Skin epidermis (tissue), 12 donors: ENCODE results near the gene ASTN1.
A peak's percentile ranks its signal among the peaks of the same experiment; 100 is the strongest.

ENCODE experiments used
- H3K27ac ChIP-seq, 21 experiments: fragments of 200-600 bp; sonication (generic) in 11 of 21; one replicate each; pipeline ENCODE4 v1.5.0; 2020; ENCODE audit warnings: mild to moderate bottlenecking in 3 of 21, inconsistent platforms in 2 of 21, moderate library complexity in 2 of 21
- H3K4me3 ChIP-seq, 7 experiments: fragments of 200-600 bp; sonication (generic) in 2 of 7; one replicate each; pipeline ENCODE4 v1.5.0; 2020; ENCODE audit warnings: inconsistent platforms in 2 of 7, mild to moderate bottlenecking in 2 of 7, moderate library complexity in 1 of 7

Gene ASTN1

DNA sequence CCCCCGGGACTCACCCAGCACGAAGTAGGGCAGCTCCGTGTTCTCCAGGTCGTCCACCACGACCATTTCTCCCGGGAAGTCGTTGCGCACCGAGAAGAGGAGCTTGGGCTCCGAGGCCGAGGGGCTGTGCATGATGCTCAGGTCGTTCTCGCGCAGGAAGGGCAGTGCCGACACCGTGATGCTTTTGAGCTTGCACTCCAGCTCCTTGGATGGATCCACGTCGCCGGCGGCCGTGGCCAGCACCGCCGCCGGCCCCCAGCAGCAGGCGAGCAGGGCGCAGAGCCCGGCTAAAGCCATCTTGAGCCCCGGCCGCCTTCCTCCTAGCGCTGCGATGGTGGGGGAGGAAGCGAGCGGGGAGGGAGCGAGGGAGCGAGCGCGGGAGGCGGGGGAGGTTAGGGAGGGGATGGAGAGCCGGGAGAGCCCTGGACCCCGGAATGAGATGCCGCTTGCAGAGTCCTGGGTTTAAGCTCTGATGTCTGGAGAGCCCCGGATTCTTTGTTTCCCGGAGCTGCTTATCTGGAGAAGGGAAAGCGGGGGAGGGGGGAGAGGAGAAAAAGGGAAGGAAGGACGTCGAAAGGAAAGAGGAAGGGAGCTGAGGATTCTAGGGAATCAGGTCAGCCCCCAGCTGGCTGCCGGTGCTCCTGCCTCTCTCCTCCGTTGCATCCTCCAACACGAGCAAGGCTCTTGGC is at the start of gene ASTN1:
ASTN1 (minus strand) TSS at position 333 of the 689 bp plus-strand sequence; CDS start at position 297, 36 bp downstream.
- H3K4me3 ChIP-seq: no peak within 1 kb of the TSS

DNA sequence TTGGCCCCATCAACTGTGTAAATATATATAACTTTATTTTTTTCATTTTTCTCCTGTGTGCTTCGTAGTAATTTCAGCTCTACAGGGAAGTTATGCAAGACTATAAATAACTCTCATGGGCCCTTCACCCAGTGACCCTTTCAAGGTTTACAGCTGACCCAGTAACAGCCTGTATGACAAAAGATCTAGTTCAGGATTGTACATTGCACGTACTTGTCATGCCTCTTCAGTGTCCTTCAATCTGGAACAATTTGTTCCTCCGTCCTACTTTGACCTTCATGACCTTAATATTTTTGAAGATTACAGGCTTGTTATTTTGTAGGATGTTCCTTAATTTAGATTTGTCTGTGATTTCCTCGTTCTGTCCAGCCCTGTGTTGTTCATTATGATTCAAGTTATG is 46.7 kb upstream of the ASTN1 start:
- Histone ChIP-seq H3K4me3 (no peak overlapping the region), H3K27ac (no peak overlapping the region)

More for the DNA sequence above, at the start of gene ASTN1:
- H3K27ac ChIP-seq: no peak within 1 kb of the TSS

DNA sequence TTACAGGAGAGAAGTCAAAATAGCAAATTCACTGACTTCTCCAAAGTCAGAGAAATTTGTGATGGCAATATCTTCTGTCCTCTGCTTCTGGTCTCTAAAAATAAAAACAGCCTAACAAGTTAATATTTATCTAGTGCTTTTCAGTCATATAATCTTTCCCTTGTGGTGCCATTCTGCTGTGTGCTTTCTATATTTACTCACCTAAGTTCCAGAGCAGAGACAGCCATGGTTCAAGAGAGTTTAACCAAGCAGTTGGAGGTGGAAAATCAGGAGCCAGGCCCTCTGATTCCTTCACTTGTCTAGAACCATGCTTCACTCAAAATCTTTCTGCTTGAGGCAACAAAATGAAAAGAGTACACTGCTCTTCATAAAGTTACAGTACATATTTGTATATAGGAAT is 45.6 kb upstream of the ASTN1 start:
- no peak overlapping the region for H3K27ac ChIP-seq
- H3K4me3 ChIP-seq: no peak overlapping the region

DNA sequence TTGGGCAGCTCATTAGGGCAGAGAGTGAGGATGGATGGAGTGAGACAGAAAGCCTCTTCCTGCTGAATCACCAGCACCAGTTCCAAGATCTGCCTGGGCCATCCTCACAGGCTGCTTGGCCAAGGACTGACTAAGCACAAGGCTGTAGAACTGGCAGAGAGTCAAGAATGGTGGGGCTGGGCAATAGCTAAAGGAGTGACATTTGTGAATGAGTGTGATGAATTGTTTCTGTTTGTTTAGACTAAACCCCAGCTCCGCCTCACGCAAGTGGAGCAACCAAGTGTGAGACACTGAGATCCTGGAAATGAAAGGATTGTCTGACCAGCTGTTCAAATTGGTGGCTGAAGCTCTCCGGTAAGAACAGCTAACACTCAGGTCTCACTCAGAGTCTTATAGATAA is 44.8 kb upstream of the ASTN1 start:
- Histone ChIP-seq H3K4me3 (no peak overlapping the region), H3K27ac (no peak overlapping the region)

DNA sequence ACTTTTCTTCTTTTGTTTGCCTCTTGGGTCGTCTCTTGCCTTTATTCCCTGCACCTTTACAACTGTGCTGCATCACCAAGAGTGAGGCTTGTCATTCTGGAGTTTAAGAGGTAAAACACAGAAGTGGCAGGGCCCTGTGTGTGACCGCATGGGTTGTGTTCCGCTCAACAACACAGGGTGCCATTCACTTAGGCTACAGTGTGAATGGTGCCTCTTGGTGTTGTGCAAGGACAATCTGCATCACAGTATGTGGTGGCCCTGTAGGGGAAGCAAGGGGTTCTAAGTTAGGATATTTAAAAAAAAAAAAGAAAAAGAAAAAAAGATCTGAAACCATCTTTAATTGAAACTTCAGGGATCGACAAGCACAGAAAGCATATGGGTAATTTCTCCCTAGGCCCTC is 44.4 kb upstream of the ASTN1 start:
- Histone ChIP-seq H3K4me3 (no peak overlapping the region), H3K27ac (no peak overlapping the region)

DNA sequence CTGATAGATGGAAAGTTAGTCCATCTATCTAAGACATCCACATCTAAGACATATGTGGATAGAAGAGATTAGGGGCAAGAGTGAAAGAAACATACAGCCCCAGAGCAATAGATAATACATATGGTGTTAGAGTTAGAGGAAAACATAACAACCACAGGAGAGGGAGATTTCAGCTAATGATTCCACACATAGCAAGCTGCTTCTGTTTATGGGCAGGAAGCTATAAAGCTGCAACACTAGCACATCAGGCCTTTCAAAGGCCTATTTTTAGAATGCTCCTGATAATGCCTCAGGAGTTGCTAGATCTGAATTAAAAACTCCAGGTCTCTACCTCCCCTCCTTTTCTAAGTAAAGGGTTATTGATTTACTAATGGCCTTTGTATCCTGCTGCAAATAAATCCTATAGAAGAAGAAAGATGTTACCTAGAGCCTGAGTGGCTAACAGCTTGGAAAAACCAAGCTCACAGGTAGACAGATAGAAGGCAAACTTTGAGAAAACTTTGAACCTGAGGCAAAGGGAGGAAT is 42.4 kb upstream of the ASTN1 start:
- no peak overlapping the region for H3K4me3 ChIP-seq
- no peak overlapping the region for H3K27ac ChIP-seq

DNA sequence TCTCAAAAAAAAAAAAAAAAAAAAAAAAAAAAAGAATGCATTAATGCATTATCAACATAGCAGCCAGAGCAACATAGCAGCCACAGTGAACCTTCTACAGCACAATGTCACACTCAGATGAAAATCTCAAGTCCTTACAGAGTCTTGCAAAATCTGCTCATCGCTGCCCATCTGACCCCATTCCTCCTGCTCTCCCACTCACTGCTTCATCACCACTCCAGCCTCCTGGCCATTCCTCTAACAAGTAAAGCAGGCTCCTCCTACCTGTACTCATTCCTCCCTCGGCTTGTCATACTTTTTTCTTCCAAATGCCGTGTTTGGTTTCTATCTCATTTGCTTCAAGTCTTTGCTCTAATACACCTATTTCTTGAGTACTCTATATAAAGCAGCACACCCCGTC is 35.8 kb upstream of the ASTN1 start:
- Histone ChIP-seq H3K27ac (no peak overlapping the region), H3K4me3 (no peak overlapping the region)

DNA sequence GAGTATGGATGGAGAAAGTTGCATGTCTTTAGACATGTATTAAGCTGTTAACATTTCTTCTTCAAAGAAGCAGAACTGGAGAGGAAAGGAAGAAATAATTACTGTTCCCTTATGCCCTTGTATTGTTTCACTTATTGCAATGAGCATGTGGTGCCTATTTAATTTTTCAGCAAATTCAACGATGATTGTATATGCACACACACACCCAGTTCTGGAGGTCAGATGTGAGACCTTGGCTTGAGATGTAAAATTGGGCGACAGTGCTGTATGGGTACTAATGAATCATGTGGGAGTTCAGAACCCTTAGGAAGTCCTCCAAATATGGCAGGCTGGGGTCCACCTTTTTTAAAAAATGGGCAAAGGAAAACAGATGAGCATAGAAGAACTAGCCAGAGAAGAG is 33.7 kb upstream of the ASTN1 start:
- Histone ChIP-seq H3K27ac (no peak overlapping the region), H3K4me3 (no peak overlapping the region)

DNA sequence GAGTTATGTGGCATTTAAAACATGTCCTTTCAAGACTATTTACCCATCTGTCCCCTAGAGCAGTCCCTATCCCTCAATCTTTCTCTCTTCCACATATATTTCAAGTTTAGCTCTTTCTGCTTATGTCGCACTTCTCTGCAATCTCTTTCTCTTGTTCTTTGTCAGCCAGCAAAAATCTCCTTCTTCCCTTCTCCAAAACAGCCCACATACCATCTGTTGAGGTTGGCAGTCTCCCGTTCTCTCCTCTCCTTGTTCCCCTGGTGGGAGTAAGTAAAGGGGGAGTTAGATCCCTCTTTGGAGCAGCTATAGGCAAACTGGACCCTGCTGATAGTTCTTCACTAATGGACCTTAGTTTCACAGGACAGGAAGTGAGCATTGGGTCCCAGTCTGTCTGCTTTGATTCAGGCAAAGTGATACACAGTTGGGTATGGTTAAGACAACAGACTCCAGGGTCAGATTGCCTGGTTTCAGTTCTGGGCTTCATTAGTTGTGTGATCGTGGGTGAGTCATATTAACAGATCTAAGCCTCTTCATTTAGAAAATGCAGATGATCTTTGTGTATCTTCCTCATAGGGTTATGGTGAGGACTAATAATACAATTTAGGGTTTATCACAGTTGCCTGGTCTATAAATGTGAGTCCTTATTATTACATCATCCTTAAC is 25.9 kb upstream of the ASTN1 start:
- Histone ChIP-seq H3K4me3 (no peak overlapping the region), H3K27ac (peak overlapping the region in 1 of 21 experiments; percentile 54)

DNA sequence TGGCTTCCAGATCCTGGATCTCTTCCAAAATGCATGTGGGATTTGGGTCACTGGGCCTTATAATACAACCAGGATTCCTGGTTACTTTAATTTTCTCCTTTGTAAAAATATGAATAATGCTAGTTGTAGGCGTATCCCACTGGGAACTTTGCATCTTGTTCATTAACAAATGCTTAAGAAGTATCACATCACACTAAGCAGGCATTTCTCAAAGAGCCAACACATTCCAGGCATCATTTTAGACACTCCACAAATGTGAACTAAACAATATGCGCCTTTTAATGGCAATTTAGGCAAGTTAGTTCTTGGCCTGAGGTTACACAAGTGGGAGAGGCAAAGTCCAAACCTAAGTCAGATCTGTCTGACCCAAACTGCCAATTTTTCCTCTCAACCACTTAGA is 22.1 kb upstream of the ASTN1 start:
- no peak overlapping the region for H3K4me3 ChIP-seq
- no peak overlapping the region for H3K27ac ChIP-seq

DNA sequence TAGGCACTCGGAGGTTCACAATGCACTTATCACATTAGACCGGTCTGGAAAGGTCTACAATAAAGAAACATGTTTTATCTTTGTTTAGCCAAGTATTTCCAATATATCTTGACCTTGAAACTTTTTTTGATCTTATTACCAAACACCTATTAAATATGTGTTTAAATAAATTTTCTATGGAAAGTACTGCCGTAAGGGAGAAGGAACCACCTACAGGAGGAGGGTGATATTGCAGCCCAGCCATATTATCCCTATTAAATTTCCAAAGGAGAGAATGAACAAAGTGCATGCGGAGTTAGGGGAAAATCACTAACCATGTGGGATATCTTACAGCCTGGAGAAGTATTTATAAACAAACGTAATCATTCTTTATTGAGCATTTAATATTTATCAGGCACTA is 20.7 kb upstream of the ASTN1 start:
- Histone ChIP-seq H3K4me3 (no peak overlapping the region), H3K27ac (no peak overlapping the region)

DNA sequence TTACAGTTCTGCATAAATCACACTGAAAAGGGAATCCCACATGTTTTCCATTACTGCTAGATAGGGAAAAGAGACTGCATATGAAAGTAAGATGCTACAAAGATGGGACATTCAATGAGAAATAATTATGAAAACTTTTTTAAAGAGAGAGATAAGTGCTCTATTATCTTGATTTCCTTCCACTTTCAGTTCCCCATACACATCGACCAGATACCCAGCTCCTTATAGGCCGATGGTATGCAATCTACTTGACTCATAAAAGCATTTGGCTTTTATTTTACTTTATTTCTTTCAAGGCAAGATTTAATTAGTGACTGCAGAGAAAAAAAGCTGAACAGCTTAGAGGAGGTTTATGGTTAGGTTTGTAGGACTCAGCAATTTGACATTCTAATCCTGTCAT is 19.3 kb upstream of the ASTN1 start:
- Histone ChIP-seq H3K27ac (no peak overlapping the region), H3K4me3 (no peak overlapping the region)

DNA sequence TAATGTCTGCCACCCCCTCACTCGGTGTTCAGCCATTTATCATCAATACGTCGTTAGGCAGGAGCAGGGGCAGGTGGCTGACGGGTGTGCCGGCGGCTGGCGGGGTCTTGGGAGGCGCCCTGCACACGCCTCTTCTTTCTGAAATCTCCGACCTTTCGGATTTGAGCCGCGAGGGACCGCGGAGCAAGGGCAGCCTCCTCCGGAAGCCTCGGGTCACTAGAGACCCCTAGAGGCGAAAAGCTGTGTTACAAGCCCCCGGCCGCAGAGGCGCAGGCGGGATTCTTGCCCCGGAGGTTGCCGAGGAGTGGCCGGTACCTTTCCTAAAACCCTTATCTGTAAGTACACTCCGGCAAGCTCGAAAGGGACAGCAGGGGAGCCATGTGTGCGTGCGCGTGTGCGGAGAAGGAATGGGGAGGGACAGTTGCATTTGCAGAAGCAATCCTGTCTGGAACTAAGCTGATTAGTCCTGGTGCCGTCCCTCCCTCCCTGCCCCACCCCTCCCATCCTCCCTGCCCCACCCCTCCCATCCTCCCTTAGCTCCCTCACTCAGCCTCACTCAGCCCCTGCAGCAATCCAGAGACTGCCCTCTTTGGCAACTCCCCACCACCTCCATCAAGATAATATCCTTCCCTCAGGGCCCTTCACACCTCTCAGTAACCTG is 17.2 kb upstream of the ASTN1 start:
- Histone ChIP-seq H3K27ac (no peak overlapping the region), H3K4me3 (no peak overlapping the region)

DNA sequence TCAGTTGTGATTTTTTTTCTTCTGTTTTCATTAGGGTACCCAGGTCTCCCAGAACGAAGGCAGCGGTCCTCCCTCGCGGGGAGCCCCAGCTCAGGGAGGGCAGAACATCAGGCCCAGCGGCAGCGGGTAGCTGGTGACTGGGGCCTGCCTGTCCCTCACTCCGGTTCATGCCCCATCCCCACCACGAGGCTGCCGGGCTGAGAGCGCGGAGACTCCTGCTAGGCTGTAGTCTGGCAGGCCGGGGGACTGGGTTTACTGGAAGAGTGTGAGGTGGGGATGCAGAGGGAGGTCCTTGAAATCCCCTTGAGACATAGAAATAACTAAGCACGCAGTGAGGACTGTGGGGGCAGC is 16.7 kb upstream of the ASTN1 start:
- Histone ChIP-seq H3K4me3 (no peak overlapping the region), H3K27ac (no peak overlapping the region)

DNA sequence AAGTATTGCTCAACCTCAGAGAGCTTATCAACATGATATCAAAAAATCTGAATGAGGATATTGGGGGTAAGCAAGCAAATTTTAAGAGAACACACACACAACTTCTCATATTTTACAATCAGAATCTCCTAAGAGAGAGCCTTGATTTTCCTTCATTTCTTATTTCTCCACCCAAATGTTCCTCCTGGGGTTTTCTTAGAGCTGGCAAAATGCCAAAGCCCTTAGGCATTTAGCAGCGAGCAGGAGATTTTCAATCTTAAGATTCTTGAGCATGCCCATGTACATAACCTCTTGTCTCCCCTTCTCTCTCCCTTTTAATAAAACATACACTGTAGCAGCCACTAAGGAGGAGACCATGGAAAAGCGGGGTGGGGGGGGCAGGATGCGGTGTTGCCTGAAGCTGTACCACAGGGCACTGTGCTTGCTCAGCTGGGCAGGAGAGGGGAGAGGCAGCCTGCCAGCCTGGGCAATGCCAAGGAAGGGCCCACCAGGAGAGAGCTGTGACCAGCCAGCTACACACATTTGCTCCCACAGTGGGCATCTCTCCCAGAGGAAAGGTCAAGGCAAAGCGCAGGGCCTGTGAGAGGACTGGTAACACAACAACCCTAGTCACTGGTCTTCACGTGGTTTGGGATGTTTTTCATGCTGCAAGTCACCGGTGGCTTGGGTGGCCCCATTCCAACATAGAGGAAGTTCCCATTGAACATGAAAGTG is 10.6 kb upstream of the ASTN1 start:
- H3K4me3 ChIP-seq: no peak overlapping the region
- H3K27ac ChIP-seq: no peak overlapping the region

DNA sequence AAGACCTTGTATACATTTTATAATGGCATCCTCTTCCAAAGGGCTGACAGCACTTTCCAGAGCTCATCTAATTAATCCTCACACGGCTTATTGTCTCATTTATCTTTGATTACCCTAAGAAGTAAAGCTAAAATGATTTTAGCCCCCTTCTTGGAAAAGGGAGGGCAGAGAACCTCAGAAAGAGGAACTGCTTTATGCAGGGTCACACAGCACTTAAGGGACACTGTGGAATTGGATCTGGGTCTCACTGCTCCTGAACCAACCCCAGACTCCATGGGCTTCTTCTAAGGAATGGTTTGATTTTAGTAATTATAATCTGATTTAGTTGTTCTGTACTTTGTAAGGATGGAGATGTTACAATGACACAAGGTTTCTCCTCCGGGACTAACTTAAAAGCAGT is 9.5 kb upstream of the ASTN1 start:
- no peak overlapping the region for H3K4me3 ChIP-seq
- no peak overlapping the region for H3K27ac ChIP-seq

DNA sequence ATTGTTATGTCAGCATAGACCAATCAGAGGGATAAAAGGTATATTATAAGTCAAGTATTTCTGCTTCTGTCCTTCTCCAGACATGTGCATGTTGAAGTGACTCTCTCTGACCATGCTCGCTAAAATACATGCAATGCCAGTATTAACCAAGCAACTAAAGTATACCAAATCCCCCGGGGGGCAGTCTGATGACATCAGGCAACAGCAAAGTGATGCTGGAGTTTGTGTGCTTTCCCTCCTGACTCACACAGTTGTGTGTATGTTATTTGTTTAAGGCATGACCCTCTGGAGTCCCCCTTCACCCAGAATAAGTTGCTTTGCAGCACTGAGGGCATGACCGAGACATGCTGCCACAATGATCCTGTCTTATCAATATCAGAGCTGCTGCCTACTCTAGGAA is 8.4 kb upstream of the ASTN1 start:
- Histone ChIP-seq H3K4me3 (no peak overlapping the region), H3K27ac (no peak overlapping the region)

DNA sequence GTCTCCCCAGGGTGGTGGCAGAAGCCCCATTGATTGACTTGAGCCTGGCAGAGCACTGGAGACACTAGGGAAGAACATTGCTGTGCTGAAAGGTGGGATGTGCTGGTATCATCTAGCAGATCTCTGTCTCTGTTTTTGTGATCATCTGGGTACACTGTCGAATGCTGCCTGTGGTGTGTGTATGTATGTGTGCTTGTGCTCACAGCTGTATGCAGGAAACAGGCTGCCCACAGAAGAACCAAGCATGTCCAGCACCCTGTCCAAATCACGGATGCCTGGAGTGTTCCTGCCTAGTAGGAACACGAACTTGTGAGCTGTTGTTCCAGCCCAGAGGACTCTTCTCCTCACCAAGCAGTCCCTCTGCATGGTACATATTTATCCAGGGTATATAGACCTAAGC is 7.8 kb upstream of the ASTN1 start:
- no peak overlapping the region for H3K27ac ChIP-seq
- H3K4me3 ChIP-seq: no peak overlapping the region

DNA sequence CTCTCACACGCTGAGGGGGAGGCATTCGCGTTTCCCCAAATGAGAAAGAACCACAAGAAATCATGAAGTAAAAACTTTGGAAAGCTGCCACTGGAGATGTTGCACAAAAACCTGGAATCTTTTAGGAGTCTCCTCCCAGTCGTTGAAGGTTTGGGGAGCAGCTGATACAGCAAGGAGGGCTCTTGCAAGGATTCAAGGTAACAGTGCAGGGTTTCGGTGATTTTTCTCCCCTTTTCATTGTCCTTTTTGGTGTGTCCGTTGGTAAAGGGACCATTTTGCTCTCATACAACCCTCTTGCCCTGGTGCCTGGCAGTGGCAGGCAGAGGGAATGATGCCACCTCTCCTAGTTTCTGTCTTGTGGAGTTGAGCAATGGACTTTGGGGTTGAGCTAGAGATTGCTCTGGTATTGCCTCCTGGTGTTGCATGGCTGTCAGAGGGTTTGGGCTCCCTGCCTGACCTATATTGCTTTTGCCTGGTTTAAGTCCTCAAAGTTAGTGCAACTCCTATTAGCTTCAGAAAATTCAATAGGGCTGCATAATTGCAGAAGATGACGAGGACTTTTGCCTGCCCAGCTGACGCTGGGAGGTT is 7.1 kb upstream of the ASTN1 start:
- Histone ChIP-seq H3K4me3 (no peak overlapping the region), H3K27ac (no peak overlapping the region)
